ACHN (cell line): Measurements from ENCODE around the gene EPHA6.

Source experiments
- DNase-seq: peaks from one replicate; pipeline ENCODE4 v3.0.0-alpha.2; 2015
- in situ Hi-C: cut with HindIII; loops from 2 replicates; pipeline ENCODE4 v1.10.0; 2017; ENCODE audit warnings: low sequenced_read_pairs, low pct_ligation_motif_present, low pct_unique_long_range_greater_than_20kb

EPHA6 gene

DNA sequence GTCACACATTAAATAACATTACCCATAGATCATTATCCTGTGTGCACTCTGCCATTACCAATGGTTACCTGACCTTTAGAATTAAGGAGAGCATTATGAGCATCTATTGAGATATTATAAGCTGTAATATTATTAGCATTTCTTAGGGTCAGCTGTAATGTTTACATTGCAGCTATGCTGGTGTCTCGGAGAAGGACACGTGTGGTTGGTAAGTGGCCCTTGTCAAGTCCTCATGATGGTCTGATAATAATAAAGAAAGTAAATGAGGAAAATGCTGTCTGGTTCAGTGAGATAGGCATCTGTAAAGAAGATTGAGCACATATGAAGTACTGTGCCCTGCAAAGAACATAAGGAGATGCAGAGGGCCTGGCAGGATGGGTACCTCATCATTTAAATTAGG, 878.4 kb downstream of the EPHA6 start:
- in situ Hi-C loops = no loop called here

DNA sequence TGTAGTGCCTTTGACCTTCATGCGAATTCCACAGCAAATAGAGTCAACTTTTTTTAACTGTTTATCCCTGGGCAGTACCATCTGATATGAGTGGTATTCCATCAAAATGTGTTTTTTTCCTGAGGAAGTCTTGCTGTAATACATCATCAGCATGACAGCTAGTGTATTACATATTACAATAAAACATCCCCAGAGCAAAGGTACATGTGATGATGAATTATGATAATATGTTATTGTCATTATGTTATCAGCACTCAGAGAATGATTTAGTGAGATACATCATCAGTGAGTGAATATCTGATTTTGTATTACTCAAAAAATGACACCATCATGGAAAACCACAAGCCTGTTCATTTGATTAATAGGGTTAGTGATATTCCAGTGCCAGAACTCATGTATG, 880.5 kb downstream of the EPHA6 start:
- in situ Hi-C loops = no loop called here
- DNase-seq = no peak

More for the DNA sequence above, 878.4 kb downstream of the EPHA6 start:
- DNase-seq = no peak

DNA sequence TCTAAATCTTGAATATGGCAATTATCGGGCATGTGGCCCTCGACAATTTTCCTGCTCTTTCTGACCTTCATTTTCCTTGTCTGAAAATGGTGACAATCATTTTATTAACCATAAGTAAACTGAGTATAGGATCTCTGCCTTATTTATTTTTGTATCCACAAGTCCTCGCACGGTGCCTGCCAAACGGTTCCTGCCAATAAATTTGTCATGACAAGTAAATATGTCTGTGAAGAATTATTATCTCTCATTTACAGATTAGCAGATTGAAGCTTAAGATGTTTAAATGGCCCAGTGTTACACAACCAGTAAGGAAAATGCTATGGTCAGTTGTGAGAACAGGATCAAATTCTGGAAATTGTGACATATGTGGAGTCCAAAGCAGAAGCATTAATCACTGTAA, 884.3 kb downstream of the EPHA6 start:
- DNase-seq = no peak
- in situ Hi-C loops = no loop called here

DNA sequence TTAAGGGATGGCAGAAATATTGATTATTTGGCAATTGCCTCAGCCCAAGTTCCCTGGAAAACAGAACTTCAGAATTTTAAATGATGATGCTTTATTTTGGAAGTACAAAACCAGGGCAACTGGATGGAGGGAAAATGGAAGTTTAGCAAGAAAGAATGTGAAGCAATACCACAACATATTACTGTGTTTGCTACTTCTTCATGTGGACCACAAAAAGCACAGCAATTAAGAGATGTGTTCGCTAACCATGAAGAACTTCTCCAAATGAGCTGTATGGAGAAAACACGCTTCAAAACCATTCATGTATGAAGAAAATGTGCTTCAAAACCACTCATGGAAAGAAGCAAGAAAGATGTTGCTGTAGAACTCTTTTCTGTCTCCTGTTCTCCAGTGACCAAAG, 885.5 kb downstream of the EPHA6 start:
- no peak for DNase-seq
- in situ Hi-C loops = no loop called here

DNA sequence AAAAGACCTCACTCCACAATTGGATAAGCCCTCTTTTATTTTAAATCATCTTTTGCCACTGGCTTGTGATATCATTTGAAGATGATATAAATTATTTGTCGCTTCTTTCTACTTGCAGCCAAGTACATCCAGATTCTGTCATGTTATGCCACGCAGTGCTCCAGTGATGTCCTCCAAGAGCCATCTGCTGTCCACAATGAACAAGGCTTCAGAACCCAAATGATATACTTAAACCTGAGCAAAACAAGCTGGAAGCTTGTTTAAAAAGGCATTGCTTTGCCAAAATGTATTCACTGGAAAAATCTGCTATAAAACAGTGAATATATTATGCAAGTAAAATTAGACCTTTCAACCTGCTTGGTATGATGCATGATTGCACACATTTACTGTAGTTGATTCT, 891.4 kb downstream of the EPHA6 start:
- in situ Hi-C loops = no loop called here
- no peak for DNase-seq

DNA sequence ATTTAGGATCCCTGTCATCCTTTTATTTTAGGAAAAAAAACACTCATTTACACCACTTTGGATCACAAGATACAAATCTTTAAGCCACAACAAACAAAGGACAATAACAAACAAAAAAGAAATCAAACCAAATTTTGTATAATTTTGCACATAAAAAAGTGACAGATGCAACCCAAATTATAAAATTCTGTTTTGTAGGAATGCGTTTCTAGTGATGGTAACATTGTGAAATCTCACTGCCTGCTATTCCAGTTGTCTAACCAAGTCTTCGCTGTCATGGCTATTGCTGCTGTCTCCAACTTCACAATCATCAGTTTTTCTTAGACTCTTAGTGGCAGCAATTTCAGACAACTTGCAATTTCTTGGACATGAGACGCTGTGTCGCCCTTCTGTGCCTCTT, 891.8 kb downstream of the EPHA6 start:
- no peak for DNase-seq
- in situ Hi-C loops = no loop called here

DNA sequence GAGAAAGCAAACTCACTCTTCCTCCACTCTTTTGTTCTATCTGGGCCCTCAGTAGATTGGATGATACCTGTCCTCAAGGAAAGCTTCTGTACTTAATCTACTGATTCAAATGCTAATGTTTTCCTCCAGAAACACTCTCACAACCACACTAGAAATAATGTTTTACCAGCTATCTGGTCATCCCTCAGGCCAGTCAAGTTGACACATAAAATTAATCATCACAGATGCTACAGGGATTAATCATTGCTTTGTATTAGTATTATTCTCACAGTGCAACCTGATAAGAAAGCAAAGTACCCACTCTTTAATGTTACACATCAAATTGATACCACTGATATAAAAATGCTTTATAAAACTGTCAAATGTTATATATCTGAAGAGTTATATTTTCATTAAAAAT, 897.3 kb downstream of the EPHA6 start:
- in situ Hi-C loops = no loop called here
- DNase-seq = no peak

DNA sequence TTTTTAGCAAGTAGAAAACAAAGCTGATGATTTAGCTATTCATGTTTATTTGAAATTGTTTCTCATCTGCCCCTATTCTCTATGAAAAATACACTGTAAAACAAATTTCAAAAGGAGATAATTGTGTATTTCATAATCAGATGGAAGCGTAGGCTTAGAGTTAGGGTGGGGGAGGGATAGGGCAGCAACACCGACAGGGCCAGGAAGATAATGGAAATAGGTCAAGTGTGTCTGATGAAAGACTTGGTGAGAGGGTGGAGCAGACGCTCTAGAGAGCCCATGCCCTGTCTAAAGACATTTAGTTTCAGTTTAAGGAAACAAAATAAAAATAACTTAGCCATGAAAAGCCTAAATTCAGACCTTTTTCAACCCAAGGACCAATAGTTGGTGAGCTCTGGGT, 898.5 kb downstream of the EPHA6 start:
- DNase-seq = no peak
- in situ Hi-C loops = no loop called here

DNA sequence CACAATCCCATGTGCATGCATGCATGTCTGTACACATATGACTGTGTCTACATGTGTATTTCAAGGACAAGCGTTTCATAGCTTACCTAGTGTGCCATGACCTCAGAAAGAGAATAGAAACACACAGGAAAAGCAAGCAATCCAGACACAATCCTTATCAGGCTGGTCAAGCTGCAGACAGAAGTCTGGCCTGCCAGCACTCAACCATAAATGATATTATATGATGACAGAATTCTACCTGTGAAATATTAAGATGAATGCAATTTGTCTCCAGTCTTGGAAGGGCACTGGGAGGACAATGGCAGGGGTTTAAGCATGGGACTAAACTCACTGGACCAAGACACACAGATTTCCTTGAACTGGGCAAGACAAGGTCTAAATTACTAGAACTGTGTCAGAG, 899.2 kb downstream of the EPHA6 start:
- in situ Hi-C loops = no loop called here
- DNase-seq = no peak

DNA sequence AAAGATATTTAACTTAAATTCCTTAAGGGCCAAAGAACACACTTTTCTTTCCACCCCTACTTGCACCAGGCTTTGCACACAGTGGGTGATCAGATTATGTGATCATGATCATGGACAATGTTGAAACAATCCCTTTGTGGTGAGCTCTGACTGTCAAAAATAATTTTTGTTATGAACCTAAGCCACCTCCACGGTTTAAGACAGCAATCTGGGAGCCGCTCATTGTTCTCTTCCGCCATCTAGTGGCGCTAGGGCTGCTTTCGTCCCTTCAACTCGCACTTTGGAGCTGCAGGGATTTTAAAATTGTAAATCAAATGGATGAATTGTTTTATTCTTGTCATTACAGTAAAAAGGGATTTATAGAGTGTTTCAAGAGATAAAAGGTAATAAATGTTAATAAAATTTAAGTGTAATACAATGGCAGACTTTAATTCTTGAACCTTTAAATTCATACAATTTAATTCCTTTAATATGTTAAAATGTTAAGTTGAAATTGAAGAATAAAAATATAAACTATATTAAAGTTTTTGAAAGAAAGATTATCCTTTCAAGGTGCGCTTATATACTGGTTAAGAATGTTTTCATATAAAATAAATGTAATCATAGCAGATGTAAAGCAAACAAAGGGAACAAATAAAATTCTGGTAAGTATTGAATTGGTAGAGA, 904.9 kb downstream of the EPHA6 start:
- in situ Hi-C loops = no loop called here

DNA sequence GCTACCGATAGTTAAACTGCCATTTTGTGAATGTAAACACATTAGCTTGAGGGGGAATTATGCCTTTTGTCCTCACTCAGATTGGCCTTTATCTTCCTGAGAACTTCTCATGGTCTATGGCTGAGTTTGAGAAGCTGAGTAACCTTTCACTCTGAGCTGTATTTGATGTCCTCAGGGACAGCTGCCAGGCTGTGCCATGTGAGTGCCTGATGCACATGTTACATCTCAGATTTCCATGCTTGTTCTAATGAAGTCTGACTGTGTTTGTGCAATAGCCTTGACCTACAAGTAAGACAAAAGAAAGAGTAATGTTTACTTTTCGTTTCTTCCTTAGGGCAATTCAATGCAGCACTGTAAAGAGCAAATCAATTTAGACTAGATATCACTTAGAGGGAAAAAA, 906.0 kb downstream of the EPHA6 start:
- no peak for DNase-seq
- in situ Hi-C loops = no loop called here

More for the DNA sequence above, 904.9 kb downstream of the EPHA6 start:
- DNase-seq = peak; percentile 72

DNA sequence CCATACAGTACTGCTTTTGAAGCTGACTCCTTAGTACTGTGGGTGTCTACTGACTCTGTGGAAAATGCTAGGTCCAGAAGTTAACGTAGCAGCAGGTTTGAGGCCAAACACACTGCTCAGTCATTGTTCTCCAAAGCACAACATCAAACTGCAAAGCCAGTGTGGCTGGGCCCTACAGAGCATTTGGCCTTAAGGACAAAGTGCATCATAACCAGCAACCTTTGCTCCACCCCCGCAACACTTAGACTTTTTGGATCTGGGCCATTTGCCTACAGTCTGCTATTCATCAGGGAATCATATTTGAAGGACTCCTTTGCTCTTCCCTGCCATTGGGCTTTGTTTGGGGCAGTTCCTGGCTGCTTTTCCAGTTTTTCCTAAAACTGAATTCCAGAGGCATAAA, 907.1 kb downstream of the EPHA6 start:
- DNase-seq = no peak
- in situ Hi-C loops = no loop called here

DNA sequence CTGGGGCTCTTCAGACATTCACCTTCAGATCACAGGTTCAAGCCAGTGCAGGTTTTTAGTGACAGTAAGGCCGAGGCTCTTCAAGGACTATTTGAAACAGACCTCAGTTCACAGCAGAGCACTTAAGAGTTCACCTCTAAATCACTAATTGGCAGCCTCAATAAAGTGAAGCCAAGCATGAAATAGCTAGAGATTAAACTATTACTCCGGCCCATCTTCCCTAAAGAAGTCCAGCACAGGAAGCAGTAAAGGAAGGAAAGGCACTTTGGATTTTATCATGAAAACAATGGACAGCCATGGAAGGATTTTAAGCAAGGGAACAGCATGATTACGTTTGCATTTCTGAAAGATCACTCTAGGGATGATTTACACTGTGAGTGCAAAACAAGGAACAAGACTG, 922.5 kb downstream of the EPHA6 start:
- DNase-seq = no peak
- in situ Hi-C loops = no loop called here

DNA sequence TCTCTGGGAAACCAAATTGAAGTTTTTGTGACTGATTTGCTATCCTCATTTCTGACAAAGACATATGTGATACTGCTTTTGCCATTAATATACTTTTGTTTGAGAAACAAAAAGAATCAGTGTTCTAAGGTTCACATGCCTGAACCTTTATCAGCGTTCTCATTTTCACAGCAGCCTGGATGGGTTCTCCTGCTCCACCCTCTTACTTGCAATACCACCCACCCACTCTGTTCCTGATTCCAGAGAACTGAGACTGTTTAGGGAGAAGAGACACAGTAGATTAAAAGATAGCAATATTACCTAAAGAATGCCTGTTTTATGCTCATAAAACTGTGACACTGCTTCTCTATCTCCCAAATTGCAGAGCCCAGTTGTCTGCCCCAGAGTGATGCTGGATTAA, 924.4 kb downstream of the EPHA6 start:
- in situ Hi-C loops = no loop called here
- DNase-seq = no peak

DNA sequence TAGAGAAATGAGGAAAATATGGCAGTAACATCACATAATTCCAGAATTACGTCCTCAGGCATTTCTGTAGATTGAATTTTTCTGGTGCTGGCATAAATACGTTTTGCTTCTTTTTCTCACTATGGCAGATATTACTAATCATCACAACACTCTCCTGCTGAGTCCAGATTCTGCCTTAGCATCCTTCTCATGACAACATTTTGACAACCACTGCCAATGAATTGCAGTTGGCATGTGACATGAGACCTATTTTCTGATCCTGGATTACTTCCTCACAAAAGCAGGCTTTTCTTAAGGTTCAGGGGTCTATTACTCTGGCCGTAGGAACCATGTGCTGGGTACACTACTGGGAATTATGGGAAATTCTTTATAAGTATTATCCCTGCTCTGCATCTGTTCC, 927.6 kb downstream of the EPHA6 start:
- DNase-seq = no peak
- in situ Hi-C loops = no loop called here

DNA sequence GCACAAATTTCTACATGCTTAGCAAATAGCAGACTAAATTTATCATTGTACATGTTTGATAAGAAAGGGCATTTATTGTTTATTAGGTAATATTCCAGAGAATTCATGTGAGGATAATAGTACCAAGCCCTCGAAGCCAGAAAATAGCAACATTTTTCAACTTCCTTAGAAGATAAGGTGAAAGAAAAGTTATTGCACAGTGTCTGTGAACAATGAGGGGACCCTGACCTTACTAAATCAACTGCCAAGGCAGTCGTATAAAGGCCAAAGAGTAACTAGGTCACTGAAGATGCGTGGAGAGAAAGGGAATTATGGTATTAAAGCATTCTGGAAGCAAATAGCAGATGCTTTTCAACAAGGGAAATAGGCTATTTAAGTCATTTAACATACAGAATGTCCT, 929.9 kb downstream of the EPHA6 start:
- DNase-seq = no peak
- in situ Hi-C loops = no loop called here

DNA sequence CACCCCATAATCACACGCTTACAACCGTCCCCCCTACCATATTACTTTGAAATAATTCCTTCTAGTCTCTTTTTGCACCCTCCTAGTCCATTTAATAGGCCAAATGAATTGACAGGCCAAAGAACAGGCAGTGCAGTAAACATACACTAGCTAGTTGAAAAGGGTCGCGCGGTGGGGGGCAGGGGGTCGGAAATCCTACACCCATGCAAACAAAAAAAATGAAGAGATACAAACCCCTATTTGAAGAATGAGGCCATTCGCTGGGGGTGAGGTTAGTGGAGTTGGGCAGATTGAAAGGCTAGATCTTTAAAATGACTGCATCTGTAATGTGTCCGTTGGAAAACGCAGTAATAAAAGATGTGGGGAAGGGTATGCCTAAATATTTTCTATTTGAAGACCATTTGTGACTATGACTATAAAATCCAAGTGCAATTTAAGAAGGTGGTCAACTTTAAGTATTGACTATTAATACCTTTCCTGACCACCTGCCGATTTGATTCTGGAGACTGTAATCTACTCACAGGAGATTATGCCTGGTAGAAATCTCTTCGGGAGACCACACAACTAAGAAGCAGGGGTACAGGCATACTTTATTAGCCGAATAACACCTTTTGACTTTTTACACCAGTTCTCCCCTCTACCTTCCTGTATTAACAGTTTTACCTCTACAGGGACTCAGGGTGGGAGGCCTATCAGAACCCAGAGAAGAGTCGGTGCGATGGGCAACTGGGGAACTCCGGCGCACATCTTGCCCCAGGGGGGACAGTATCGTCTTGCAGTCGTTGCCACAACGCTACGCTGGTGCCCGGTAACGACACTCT, 949.4 kb downstream of the EPHA6 start:
- DNase-seq = no peak
- in situ Hi-C loops = no loop called here

DNA sequence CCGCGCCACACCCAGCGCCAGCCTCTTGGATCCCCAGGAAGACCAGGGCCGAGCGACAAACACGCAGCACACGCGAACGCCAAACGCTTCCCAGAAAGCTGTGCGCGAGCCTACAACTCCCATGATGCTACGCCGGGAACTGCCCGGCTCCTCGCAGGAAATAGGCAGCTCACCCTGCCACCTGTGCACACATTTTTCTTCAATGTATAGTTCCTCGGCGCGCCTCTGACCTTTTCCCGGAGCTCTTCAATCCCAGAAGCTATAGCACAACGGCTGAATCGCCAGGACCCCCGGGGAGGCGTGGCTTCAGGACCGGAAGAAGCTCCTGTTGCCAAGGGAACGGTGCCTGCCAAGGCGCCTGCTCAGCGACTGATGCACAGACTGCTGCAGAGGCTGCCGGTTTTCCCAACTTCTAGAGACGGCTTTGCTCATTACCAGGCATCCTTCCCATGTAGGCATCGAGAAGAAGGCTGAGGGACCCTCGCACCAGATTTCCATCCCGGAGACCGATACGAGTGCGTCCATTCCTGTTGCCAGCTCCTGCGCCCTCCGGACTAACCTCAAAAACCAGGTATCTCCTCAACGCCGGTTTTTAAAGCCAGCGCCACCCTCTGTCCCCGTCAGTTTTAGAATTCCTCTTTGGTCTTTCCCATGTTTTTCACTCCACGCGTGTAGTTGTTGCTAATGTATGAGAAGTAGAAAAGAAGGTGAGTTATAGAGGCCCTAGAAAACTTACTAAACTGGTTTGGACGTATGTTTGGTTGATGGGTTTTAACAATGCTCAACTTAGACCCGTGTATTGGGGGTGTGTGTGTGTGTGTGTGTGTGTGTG, 950.2 kb downstream of the EPHA6 start, which contains the start of gene ARL6:
TSS of gene ARL6 (plus strand) at position 352 of the 832 bp plus-strand sequence. CDS start 3,350 bp downstream, outside the sequence.
- in situ Hi-C loops = no loop called here
- peak; percentile 78 for DNase-seq

DNA sequence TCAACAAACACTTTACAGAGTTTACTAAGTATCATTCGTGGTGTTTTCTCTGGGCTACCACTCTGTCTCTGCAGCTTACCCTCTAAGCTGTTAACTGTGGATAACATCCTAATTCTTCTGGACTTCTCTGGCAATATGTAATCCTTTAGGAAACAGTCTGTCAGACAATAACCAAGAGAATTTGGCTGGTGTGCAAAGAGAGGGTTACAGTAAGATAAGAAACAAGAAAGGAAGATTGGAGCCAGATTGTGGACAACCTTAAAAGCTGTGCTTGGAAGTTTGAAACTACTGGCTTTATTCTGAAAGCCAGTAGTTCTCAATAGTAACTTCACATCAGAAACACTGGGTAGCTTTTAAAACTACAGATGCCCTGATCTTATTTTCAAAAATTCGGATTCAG, 950.9 kb downstream of the EPHA6 start:
- in situ Hi-C loops = no loop called here
- DNase-seq = peak; percentile 2
